HepG2 (cell line): Measurements from ENCODE around the gene AP4M1. TPM values are rescaled to one million over a fixed set of nuclear protein-coding genes. Genes with fewer than 3 reads are reported as not detected.

Experiments used
- ATF4 ChIP-seq, 2 experiments: fragments of 450-650 bp in 1 of 2; sonication (generic) in 1 of 2; formaldehyde crosslinking; IDR thresholded peaks; 2 replicates each; pipeline versions ENCODE4 v1.5.0 to v1.8.0; 2020 to 2022; ENCODE audit warnings: mild to moderate bottlenecking in 1 of 2, missing genetic modification reagents in 1 of 2
- CENPX ChIP-seq: sonication (generic); formaldehyde crosslinking; IDR thresholded peaks from 2 replicates; pipeline ENCODE4 v1.9.0; 2021; ENCODE audit warnings: mild to moderate bottlenecking, missing genetic modification reagents, moderate library complexity
- ESRRA ChIP-seq: sonication (generic); formaldehyde crosslinking; IDR thresholded peaks from 2 replicates; pipeline ENCODE4 v1.5.1; 2020; ENCODE audit warnings: mild to moderate bottlenecking, low read depth, missing genetic modification reagents
- GATAD1 ChIP-seq: IDR thresholded peaks from 2 replicates; pipeline ENCODE4 v1.6.1; 2016; ENCODE audit warnings: missing genetic modification reagents, missing compliant biosample characterization
- HOXA5 ChIP-seq: sonication (generic); formaldehyde crosslinking; IDR thresholded peaks from 2 replicates; pipeline ENCODE4 v1.4.0; 2020; ENCODE audit warnings: missing genetic modification reagents
- KAT7 ChIP-seq: IDR thresholded peaks from 2 replicates; pipeline ENCODE4 v1.6.1; 2018; ENCODE audit warnings: borderline replicate concordance, missing compliant biosample characterization
- NR2F1 ChIP-seq, 2 experiments: fragments of 450-650 bp in 1 of 2; formaldehyde crosslinking in 1 of 2; IDR thresholded peaks; 2 replicates each; pipeline versions ENCODE4 v1.5.0 to v1.6.1; 2016 to 2020; ENCODE audit warnings: mild to moderate bottlenecking in 1 of 2, missing compliant biosample characterization in 1 of 2, missing genetic modification reagents in 1 of 2, moderate library complexity in 1 of 2
- POLR2AphosphoS2 ChIP-seq: IDR thresholded peaks from 2 replicates; pipeline ENCODE4 v1.6.1; 2011; ENCODE audit warnings: low read depth, low read length, improper control_type of control experiment
- THRA ChIP-seq: sonication (generic); formaldehyde crosslinking; IDR thresholded peaks from 2 replicates; pipeline ENCODE4 v1.4.0; 2020; ENCODE audit warnings: missing genetic modification reagents, borderline replicate concordance
- XBP1 ChIP-seq: sonication (generic); formaldehyde crosslinking; IDR thresholded peaks from 2 replicates; pipeline ENCODE4 v1.5.0; 2020; ENCODE audit warnings: missing genetic modification reagents
- ZMYM4 ChIP-seq: sonication (generic); formaldehyde crosslinking; IDR thresholded peaks from 2 replicates; pipeline ENCODE4 v1.8.1; 2023; ENCODE audit warnings: mild to moderate bottlenecking, missing genetic modification reagents
- ZNF687 ChIP-seq: sonication (generic); formaldehyde crosslinking; IDR thresholded peaks from 2 replicates; pipeline ENCODE4 v1.5.1; 2020; ENCODE audit warnings: mild to moderate bottlenecking, missing genetic modification reagents, moderate library complexity
- ZNF839 ChIP-seq: sonication (generic); formaldehyde crosslinking; IDR thresholded peaks from 2 replicates; pipeline ENCODE4 v1.4.0; 2020; ENCODE audit warnings: missing genetic modification reagents, mild to moderate bottlenecking, borderline replicate concordance
- ZSCAN30 ChIP-seq: sonication (generic); formaldehyde crosslinking; IDR thresholded peaks from 2 replicates; pipeline ENCODE4 v1.5.0; 2020; ENCODE audit warnings: mild to moderate bottlenecking, missing genetic modification reagents
- polyA plus RNA-seq, 8 experiments: library from polyadenylated mRNA; depleted of rRNA in 3 of 8; stranded (reverse) in 7 of 8; unstranded in 1 of 8; fragments of >200 nt; fragmentation: Illumina TruSeq in 4 of 8; extraction: Trizol in 4 of 8; gene quantifications; 2 replicates each; pipeline versions ENCODE4 v1.2.1 to v1.2.3, GENCODE V29; 2011 to 2016; ENCODE audit warnings: low read depth in 4 of 8, missing spikeins in 1 of 8, mixed read lengths in 1 of 8; ENCODE audit not compliant: insufficient read depth in 1 of 8
- total RNA-seq, 5 experiments: library from RNA; depleted of rRNA; stranded (reverse); fragments of >200 nt; fragmentation: Illumina TruSeq; extraction: Trizol; gene quantifications; 2 replicates each; pipeline ENCODE4 v1.2.3, GENCODE V29; 2016; ENCODE audit warnings: low read depth in 1 of 5
- TF ChIP-seq, protein P1 (sequence below): sonication (generic); formaldehyde crosslinking; IDR thresholded peaks from 2 replicates; pipeline ENCODE4 v1.4.0; 2020; ENCODE audit warnings: mild to moderate bottlenecking, missing genetic modification reagents
- TF ChIP-seq, protein P2 (sequence below): IDR thresholded peaks from 2 replicates; pipeline ENCODE4 v1.6.1; 2018; ENCODE audit warnings: missing genetic modification reagents, mild to moderate bottlenecking, missing compliant biosample characterization
- TF ChIP-seq, protein P3 (sequence below): IDR thresholded peaks from 2 replicates; pipeline ENCODE4 v1.6.1; 2016; ENCODE audit warnings: missing compliant biosample characterization, missing genetic modification reagents, borderline replicate concordance

The AP4M1 gene
- total and polyA plus RNA-seq, 2 of the 13 experiments (the other 11 are each of a cell fraction or from before 2014, with no cell fraction given): 6.3 to 9.7 TPM

GRCh38 chr7:100119072-100119969 lies 17.9 kb downstream of the AP4M1 start, which contains the start of the genes CNPY4 and TAF6 (continued):
- TF ChIP-seq POLR2AphosphoS2 (no peak), HOXA5 (peak; percentile 90; the same call in 1 of the 2 replicates), ZSCAN30 (CRISPR knock-in tag) (peak; percentile 44; the same call in 1 of the 2 replicates), NR2F1 (CRISPR knock-in tag; IDR thresholded peaks at IDR 0.05) (peak; percentile 6 to 25; a peak in 1 of 4 replicates), ESRRA (CRISPR knock-in tag) (no peak), THRA (CRISPR knock-in tag) (0 out of 2 replicates have a peak, but pooled peaks have one; percentile 13), ZNF839 (CRISPR knock-in tag) (no peak), ATF4 (CRISPR knock-in tag; IDR thresholded peaks at IDR 0.05) (peak in 1 of 2 experiments; percentile 60; a peak in 1 of 4 replicates), GATAD1 (peak; percentile 85), CENPX (CRISPR knock-in tag) (no peak), ZNF687 (CRISPR knock-in tag) (peak; percentile 60), XBP1 (CRISPR knock-in tag) (0 out of 2 replicates have a peak, but pooled peaks have one; percentile 34), KAT7 (CRISPR knock-in tag) (peak; percentile 31; the same call in 1 of the 2 replicates), ZMYM4 (CRISPR knock-in tag) (no peak; the same call in 1 of the 2 replicates)
- TF ChIP-seq, protein P1, sequence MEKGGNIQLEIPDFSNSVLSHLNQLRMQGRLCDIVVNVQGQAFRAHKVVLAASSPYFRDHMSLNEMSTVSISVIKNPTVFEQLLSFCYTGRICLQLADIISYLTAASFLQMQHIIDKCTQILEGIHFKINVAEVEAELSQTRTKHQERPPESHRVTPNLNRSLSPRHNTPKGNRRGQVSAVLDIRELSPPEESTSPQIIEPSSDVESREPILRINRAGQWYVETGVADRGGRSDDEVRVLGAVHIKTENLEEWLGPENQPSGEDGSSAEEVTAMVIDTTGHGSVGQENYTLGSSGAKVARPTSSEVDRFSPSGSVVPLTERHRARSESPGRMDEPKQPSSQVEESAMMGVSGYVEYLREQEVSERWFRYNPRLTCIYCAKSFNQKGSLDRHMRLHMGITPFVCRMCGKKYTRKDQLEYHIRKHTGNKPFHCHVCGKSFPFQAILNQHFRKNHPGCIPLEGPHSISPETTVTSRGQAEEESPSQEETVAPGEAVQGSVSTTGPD (CRISPR knock-in tag): no peak
- TF ChIP-seq, protein P2, sequence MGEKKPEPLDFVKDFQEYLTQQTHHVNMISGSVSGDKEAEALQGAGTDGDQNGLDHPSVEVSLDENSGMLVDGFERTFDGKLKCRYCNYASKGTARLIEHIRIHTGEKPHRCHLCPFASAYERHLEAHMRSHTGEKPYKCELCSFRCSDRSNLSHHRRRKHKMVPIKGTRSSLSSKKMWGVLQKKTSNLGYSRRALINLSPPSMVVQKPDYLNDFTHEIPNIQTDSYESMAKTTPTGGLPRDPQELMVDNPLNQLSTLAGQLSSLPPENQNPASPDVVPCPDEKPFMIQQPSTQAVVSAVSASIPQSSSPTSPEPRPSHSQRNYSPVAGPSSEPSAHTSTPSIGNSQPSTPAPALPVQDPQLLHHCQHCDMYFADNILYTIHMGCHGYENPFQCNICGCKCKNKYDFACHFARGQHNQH (CRISPR knock-in tag): peak; percentile 57
- TF ChIP-seq, protein P3, sequence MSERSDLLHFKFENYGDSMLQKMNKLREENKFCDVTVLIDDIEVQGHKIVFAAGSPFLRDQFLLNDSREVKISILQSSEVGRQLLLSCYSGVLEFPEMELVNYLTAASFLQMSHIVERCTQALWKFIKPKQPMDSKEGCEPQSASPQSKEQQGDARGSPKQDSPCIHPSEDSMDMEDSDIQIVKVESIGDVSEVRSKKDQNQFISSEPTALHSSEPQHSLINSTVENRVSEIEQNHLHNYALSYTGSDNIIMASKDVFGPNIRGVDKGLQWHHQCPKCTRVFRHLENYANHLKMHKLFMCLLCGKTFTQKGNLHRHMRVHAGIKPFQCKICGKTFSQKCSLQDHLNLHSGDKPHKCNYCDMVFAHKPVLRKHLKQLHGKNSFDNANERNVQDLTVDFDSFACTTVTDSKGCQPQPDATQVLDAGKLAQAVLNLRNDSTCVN (CRISPR knock-in tag): peak; percentile 68; the same call in 1 of the 2 replicates
